ENCODE measurements around the gene OSR1. TPM values are rescaled to one million over a fixed set of nuclear protein-coding genes. Genes with fewer than 3 reads are reported as not detected.

The OSR1 gene
- total RNA-seq, 1 donor from 2014 or later = not detected

- H3K4me1 Mint-ChIP-seq = no peaks in the 10 kb centered on the region
- no peak overlapping the region for H3K27ac Mint-ChIP-seq
- intact Hi-C loops (cut with micrococcal nuclease) = loop anchor here (5.0 kb wide), 1 partner anchor 857 kb away; no protein-coding TSS in a partner anchor
- H3K4me3 Mint-ChIP-seq = no peak overlapping the region
- ATAC-seq (ENCODE audit: low read depth) (no peak), DNase-seq (no peak)
- H3K36me3 Mint-ChIP-seq (ENCODE audit: low read depth) = no peaks in the 10 kb centered on the region
- CTCF ChIA-PET = interaction anchor here (1.1 to 3.1 kb wide), 2 partner anchors 12 to 858 kb away, joined by 3 to 13 read pairs; no protein-coding TSS in a partner anchor
- H3K27me3 Mint-ChIP-seq = peaks cover 23% of the 10 kb centered on the region
- TF ChIP-seq CTCF (IDR thresholded peaks at IDR 0.05) = no peak
- H3K9me3 Mint-ChIP-seq = peaks cover 2% of the 10 kb centered on the region
- POLR2A ChIA-PET = no interaction called here
Observed at GRCh38 chr2:19378939-19379338, 20.5 kb upstream of the OSR1 start.

- Mint-ChIP-seq H3K4me1 (no peaks in the 10 kb centered on the region), H3K27ac (no peak overlapping the region), H3K36me3 (ENCODE audit: low read depth) (no peaks in the 10 kb centered on the region), H3K9me3 (peaks cover 2% of the 10 kb centered on the region), H3K27me3 (peaks cover 27% of the 10 kb centered on the region), H3K4me3 (no peak overlapping the region)
- no peak for TF ChIP-seq CTCF (IDR thresholded peaks at IDR 0.05)
- CTCF ChIA-PET = interaction anchor here (1.0 to 3.1 kb wide), 2 partner anchors 857 to 860 kb away, joined by 3 to 13 read pairs; no protein-coding TSS in a partner anchor
- DNase-seq (no peak), ATAC-seq (ENCODE audit: low read depth) (no peak)
- POLR2A ChIA-PET = interaction anchor here (1.0 kb wide), 1 partner anchor 30 kb away, joined by 3 read pairs; no protein-coding TSS in a partner anchor
- intact Hi-C loops (cut with micrococcal nuclease) = loop anchor here (5.0 kb wide), 1 partner anchor 855 kb away; no protein-coding TSS in a partner anchor
Observed at GRCh38 chr2:19377717-19378116, 19.3 kb upstream of the OSR1 start.

- TF ChIP-seq CTCF (IDR thresholded peaks at IDR 0.05) = no peak
- DNase-seq (no peak), ATAC-seq (ENCODE audit: low read depth) (no peak)
- H3K4me1 Mint-ChIP-seq = no peaks in the 10 kb centered on the region
- no peaks in the 10 kb centered on the region for H3K36me3 Mint-ChIP-seq (ENCODE audit: low read depth)
- H3K27me3 Mint-ChIP-seq = peaks cover 36% of the 10 kb centered on the region
- H3K27ac Mint-ChIP-seq = no peak overlapping the region
- intact Hi-C loops (cut with micrococcal nuclease) = no loop called here
- CTCF ChIA-PET = no interaction called here
- H3K4me3 Mint-ChIP-seq = no peak overlapping the region
- POLR2A ChIA-PET = no interaction called here
- H3K9me3 Mint-ChIP-seq = peaks cover 2% of the 10 kb centered on the region
Observed at GRCh38 chr2:19373352-19373751, 14.9 kb upstream of the OSR1 start.

GRCh38 chr2:19371996-19372582 lies 13.7 kb upstream of the OSR1 start:
- intact Hi-C loops (cut with micrococcal nuclease) = no loop called here
- no peaks in the 10 kb centered on the region for H3K4me1 Mint-ChIP-seq
- CTCF ChIA-PET = no interaction called here
- DNase-seq = no peak
- no peaks in the 10 kb centered on the region for H3K36me3 Mint-ChIP-seq (ENCODE audit: low read depth)
- no peak for TF ChIP-seq CTCF (IDR thresholded peaks at IDR 0.05)
- H3K27me3 Mint-ChIP-seq = peaks cover 32% of the 10 kb centered on the region
- no peak overlapping the region for H3K4me3 Mint-ChIP-seq
- POLR2A ChIA-PET = no interaction called here
- no peak for ATAC-seq (ENCODE audit: low read depth)
- peaks cover 2% of the 10 kb centered on the region for H3K9me3 Mint-ChIP-seq
- H3K27ac Mint-ChIP-seq = no peak overlapping the region

- Mint-ChIP-seq H3K27me3 (peaks cover 23% of the 10 kb centered on the region), H3K4me3 (no peak overlapping the region), H3K9me3 (no peaks in the 10 kb centered on the region), H3K4me1 (no peaks in the 10 kb centered on the region), H3K27ac (no peak overlapping the region), H3K36me3 (ENCODE audit: low read depth) (no peaks in the 10 kb centered on the region)
- ATAC-seq (ENCODE audit: low read depth) (no peak), DNase-seq (no peak)
- CTCF ChIA-PET = no interaction called here
- POLR2A ChIA-PET = no interaction called here
- intact Hi-C loops (cut with micrococcal nuclease) = loop anchor here (10.0 kb wide), 1 partner anchor 1075 kb away; the partner anchor contains the start of gene RHOB
- TF ChIP-seq CTCF (IDR thresholded peaks at IDR 0.05) = no peak
Observed at GRCh38 chr2:19369341-19369955, 11.0 kb upstream of the OSR1 start.
